HG03378 (cell line): Measurements from ENCODE around the gene ACOX1.
"Not testable (repeated sequence)": the region's sequence is repeated elsewhere in the genome, so short reads cannot be mapped to it uniquely, and the experiment has no call there.

ENCODE experiments used
- ATAC-seq: cut with Tn5 transposase; IDR thresholded peaks from one replicate; pipeline ENCODE4 v1.9.1; 2021; ENCODE audit warnings: mild to moderate bottlenecking, moderate library complexity; ENCODE audit not compliant: unreplicated experiment

Gene ACOX1

GRCh38 chr17:75983501-75984181 is 4.7 kb upstream of the ACOX1 start:
- ATAC-seq = no peak

- no peak for ATAC-seq
These were observed 2.2 kb upstream of the ACOX1 start for GRCh38 chr17:75981019-75981615.

GRCh38 chr17:75980188-75981018 is 1.4 kb upstream of the ACOX1 start:
- ATAC-seq = no peak

- no peak for ATAC-seq
These were observed 780 bp upstream of the ACOX1 start for GRCh38 chr17:75979705-75980187.

- ATAC-seq = no peak
These were observed 2.7 kb downstream of the ACOX1 start for GRCh38 chr17:75976175-75976848.

- no peak for ATAC-seq
These were observed 3.2 kb downstream of the ACOX1 start for GRCh38 chr17:75975757-75976174.

- ATAC-seq = not testable (repeated sequence)
These were observed 3.8 kb downstream of the ACOX1 start for GRCh38 chr17:75975187-75975586.

GRCh38 chr17:75970626-75971025 is 8.3 kb downstream of the ACOX1 start:
- no peak for ATAC-seq

- no peak for ATAC-seq
These were observed 8.9 kb downstream of the ACOX1 start for GRCh38 chr17:75970011-75970523.

- ATAC-seq = not testable (repeated sequence)
These were observed 9.9 kb downstream of the ACOX1 start for GRCh38 chr17:75969044-75969443.

- ATAC-seq = no peak
These were observed 13.5 kb downstream of the ACOX1 start for GRCh38 chr17:75965468-75965867.

GRCh38 chr17:75959839-75960511 is 19.0 kb downstream of the ACOX1 start:
- no peak for ATAC-seq

GRCh38 chr17:75959051-75959838 is 19.7 kb downstream of the ACOX1 start:
- no peak for ATAC-seq

- ATAC-seq = no peak
These were observed 28.0 kb downstream of the ACOX1 start for GRCh38 chr17:75950855-75951554.

- ATAC-seq = no peak
These were observed 28.5 kb downstream of the ACOX1 start for GRCh38 chr17:75950421-75950820.

- no peak for ATAC-seq
These were observed 33.8 kb downstream of the ACOX1 start for GRCh38 chr17:75945211-75945610.

- ATAC-seq = no peak
These were observed 35.5 kb downstream of the ACOX1 start for GRCh38 chr17:75943491-75943890.

GRCh38 chr17:75942473-75942872 is 36.5 kb downstream of the ACOX1 start:
- ATAC-seq = no peak

- ATAC-seq = no peak
These were observed 37.5 kb downstream of the ACOX1 start for GRCh38 chr17:75941442-75941819.
